Mucosa of gallbladder (tissue), 1 donor: ENCODE measurements around the gene PDHX. TPM values are rescaled to one million over a fixed set of nuclear protein-coding genes. Genes with fewer than 3 reads are reported as not detected.
"Not testable (repeated sequence)": the region's sequence is repeated elsewhere in the genome, so short reads cannot be mapped to it uniquely, and the experiment has no call there.

Experiments used
- DNase-seq: peaks from one replicate; pipeline ENCODE4 v3.0.0-alpha.2; 2020; ENCODE audit warnings: low spot score
- total RNA-seq: library from RNA; stranded (reverse); gene quantifications from one replicate; pipeline ENCODE4 v1.2.1, GENCODE V29; 2021
- donor health status: DM: no; HTN: no; CAD: no.

Gene PDHX
- total RNA-seq, 1 donor from 2014 or later = 40.4 TPM

DNA sequence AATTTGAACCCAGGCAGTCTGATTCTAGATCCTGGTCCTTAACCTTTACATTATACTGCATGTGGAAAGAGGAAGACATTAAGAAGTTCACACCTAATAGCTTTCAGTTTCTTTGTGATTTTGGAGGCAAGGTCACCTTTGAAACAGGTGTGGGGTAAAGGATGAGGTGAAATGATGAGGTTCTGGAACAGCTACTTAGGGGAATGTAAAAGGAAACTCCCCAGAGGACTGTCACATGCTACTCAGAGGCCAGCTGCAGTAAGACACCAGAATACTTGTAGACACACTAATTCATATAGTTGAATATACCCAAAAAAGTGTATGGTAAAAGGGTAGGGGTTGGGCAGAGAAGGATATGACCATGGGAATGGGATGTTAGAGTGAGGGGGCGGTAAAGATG, 5.6 kb upstream of the PDHX start:
- DNase-seq = no peak

GRCh38 chr11:34911676-34912075, 4.7 kb upstream of the PDHX start:
- DNase-seq = no peak

GRCh38 chr11:34913556-34913955, 2.9 kb upstream of the PDHX start:
- not testable (repeated sequence) for DNase-seq

DNA sequence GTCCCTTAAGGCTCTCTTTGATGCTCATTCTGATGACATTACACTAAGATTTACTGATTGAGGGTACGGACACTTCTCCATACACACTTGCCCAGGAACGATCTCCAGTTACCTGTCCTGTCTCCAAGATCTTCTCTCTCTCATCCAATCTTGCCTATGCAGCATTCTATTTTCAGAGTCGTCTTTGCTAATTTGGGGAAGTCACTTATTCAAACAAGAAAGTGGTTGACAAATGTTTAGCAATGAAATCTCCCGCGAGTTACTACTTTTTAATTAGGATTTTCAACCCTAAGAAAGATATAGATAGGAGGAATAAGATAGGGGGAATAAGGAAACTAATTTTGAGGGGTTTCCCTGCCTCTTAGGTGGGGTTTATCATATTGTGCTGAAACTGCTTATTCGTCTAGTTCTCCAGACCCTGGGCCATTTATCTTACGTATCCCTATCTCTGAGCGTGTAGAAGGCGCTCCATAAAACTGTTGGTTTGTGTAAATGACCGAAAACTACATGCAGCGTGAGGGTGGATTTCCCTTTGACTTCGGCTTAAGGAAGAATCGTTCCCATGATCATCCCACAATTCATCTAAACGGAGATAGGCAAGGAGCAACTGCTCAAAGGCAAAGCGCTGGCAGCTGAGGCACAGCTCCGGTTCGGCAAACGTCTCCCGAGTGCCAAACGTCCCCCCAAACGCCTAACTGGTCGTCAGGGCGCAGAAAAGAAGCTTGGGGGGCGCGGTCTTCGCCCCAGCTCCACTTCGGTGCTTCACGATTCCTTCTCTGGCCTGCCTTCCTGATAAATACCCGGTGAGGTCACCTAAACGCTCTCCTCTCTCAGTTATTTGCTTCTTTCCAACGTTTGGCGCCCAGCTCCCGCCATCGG, 1.0 kb upstream of the PDHX start:
- no peak for DNase-seq

DNA sequence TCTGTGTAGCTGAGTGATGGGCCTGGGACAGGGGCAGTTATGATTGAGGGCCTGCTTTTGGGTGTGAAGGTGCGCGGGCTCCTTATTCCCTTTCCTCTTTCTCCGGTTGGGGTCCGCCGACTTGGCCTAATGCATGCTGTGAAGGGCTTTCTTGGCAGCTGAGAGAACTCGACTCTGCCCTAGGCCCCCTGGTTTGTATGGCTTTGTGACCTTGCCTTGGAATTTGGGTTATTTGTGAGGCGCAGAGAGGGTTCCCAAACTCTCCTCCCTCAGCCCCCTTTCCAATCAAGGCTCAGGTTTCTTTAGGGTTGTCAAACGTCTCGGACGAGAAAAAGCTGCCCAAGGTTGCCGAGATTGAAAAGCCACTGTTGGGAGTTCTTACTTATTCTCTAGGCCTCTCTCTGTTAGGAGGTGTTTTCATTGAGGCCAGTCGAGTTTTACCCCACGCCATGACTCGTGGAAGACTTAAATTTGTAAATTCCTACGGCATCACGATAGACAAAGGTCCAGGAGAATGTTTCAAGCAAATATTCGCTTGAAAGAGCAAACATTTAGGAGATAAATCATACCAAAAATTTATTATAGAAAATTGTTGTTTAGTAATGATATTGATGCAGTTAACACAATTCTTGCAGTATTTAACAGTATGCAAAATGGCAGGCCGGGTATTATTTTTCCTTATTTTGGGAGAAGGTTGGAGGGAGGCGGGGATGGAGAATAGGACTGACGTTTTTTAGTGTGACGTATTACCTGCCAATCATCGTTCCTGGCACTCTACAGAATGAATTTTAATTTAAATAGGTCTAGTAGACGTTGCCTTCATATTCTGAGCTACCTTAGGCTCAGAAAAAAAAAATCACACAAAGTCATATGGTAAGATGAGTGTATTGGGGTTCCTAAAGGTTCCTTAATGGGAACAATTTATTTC, 689 bp downstream of the PDHX start:
- no peak for DNase-seq

- DNase-seq = no peak
These were observed 4.7 kb downstream of the PDHX start for GRCh38 chr11:34921156-34921555.

GRCh38 chr11:34924714-34925113, 8.3 kb downstream of the PDHX start:
- DNase-seq = no peak

DNA sequence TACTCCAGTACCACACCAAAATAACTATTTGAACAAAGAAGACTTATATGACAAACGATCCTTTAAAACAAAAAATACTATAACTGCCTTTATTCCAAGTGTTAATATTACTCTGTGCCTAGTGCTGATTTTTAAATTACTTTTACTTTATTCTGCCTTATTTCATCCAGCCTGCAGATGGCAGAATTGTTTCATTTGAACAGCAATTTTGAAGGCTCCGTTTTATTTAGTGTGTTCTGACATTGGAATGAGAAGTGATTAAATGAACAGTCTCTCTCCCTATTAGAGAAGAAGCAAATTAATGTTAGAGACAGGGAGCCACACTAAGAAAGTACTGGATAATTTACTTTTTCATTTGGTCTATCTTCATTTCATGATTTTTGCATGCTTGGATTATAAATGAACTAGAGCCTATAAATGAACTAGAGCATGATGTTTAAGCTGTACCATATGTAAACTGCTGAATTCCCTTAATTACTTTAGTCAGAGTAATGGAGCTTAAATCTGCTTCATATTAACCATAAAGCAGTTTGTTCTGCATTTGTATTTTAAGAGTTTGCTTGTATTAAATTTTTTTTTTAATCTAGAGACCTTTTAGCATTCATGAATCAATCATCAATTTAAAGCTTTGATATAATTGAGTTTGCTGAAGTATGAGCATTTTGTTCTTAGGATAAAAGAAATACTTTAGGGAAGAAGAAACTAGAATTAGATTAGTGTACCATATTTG, 9.8 kb downstream of the PDHX start:
- no peak for DNase-seq

GRCh38 chr11:34926831-34927132, 10.4 kb downstream of the PDHX start:
- DNase-seq = no peak

- no peak for DNase-seq
These were observed 12.0 kb downstream of the PDHX start for GRCh38 chr11:34928268-34928959.

DNA sequence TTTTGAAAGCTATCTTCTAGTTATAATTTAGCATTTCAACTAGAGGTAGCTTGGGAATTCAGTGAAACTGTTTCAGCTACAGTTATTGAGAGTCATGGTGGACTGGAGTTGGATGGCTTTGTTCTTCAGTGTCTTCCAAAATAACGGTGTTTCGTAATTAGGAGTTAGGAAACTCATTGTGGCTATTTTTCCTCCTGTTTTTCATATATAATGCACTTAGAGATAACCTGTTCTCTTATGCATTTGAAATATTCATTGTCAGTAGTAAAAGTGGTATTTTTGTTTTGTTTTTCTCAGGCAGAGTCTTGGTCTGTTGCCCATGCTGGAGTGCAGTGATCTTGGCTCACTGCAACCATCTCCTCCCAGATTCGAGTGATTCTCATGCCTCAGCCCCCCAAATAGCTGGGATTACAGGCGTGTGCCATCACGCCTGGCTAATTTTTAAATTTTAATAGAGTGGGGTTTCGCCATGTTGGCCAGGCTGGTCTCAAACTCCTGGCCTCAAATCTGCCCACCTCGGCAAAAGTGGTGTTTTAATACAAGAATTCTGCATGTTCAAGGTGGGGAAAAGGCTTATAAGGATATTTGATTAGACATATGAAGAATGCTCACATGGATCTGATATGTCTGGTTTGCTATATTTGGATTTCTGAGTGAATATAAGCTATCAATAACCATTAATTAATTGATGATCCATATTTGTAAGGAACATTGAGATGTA, 12.7 kb downstream of the PDHX start:
- no peak for DNase-seq

DNA sequence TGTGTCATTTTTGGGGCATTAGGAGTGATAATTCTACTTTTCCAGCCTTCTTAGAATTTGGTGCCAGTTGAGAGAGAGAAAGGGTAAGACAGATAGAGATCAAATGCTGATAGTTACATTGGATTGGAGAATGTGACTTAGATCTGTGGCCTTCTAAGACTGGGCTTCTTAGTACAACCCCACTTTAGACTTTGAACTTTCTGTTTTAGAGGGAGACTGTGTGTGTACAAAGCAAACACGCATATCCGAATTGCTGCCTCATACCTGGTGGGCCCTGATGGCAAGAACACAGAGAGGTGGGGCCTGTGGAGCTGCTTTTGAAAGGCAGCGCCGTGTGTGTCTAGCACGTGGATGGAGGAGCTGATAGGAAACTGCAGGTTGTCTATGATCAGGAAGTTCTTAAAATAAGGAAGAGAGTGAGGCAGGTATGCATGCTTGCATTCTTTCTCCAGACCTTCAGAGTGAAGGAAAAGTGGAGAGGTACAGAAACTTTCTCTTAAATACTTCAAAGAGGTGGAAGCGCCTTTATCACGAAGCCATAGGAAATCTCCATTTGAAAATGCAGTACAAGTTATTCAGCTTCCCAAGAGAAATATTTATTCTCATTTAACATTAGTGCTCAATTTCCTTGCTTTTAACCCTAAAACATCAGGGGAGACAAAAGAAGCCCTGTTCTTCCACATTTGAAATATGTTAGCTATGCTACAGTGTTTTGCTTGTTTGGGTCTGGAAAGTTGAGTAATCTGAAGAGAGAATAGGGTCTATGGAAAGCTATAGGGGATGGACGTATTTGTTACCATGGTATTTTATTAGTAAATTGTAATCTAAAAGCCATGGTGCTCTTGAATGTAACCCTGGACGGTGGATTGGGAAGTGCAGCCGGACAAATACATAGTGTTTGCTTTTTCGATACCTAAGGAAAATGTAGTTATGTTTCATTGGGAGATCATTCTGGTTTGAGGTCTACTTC, 13.7 kb downstream of the PDHX start:
- DNase-seq = peak; percentile 64

DNA sequence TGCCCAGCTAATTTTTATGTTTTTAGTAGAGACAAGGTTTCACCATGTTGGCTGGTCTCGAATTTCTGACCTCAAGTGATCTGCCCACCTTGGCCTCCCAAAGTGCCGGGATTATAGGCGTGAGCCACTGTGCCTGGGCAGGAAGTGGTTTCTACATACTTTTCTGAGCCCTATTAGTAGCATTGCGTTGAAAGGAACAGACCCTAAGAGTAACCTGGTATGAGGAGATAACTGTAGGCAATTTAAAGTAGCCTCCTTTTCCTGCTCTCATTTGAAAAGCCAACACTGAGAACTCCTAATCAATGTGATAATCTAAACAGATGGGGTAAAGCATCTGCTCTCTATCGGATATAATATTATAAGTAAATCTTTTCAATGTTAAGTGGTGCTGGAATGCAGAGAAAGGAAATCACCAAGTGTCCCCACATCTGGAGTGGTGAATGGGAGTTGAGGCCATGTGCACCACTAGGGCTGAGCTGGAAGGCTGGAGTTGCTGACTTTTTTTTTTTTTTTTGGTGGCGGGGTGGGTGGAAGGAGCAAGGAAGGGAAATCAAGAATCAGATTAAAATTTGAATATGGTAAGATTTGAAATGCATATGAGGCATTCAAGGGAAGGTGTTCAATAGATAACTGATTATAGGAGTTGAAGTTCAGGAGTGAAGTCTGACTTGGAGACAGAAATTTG, 20.7 kb downstream of the PDHX start:
- DNase-seq = no peak

DNA sequence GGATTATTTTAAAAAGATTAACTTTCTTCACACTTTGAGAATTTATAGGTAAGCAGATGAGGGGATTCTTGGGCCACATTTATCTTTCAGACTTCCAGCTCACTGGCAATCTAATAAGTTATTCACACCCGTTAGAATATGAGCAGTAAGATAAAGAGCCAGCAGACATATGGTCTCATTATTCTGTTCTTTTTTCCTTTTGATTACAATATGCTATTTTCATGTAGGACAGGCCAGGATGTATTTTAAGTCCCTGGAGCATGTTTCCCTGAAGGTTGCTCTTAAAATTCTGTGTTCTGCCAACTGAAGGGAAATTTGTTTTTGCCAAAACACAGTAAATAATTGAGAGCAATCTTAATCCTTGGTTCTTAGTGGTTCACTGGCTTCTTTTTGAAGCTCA, 22.2 kb downstream of the PDHX start:
- no peak for DNase-seq

GRCh38 chr11:34940026-34940677, 23.7 kb downstream of the PDHX start:
- no peak for DNase-seq

- no peak for DNase-seq
These were observed 25.3 kb downstream of the PDHX start for GRCh38 chr11:34941688-34942087.

DNA sequence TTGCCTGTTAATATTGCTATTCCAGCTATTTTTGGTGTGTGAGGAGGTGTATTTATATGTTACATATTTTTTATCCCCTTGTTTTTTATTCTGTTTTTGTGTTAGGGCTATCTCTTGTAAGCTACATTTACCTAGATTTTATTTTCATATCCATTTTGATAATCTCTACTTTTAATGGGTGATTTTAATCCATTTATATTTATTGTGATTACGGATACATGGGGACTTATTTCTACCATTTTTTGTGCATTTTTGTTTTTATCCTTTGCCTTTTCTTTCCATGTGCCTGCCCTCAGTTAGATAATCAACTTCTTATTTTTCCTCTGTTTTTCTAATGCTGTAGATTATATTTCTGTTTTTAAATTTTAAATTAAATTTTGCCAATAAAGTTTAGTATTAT, 28.3 kb downstream of the PDHX start:
- DNase-seq = no peak

DNA sequence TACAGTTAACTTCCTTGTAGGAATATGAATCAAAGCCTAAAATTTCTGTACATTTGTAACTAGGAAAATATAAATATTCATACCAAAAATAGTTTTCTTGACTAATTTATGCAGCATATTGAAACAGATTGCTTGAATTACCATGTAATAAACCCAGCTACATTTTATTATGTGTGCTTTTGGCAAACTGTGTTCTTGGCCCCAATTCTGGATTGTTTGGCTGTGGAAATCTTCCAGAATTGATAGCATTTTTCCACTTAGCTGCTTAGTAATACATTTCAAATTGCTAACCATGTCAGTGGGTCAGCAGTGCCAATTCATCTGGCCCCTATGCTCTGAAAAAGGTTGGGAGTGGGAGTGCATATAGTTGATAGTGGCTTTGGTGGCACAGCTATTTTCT, 32.3 kb downstream of the PDHX start:
- no peak for DNase-seq

DNA sequence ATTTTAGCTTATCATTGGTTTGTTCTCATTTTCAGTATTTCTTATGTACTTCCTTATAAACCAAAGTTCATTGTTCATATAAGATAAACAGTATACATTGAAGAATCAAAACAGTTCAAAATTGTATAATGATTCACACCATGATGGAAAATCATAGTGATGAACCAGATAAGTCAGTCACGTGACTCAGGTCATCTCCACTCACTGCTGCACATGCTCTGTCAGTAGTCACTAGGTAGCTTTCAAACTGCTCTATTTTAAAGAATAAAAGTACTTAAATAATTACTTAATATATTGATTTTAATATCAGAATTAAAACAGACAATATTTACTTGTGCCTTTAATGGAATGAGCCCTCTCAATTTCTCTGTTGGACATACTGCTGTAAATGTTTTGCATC, 37.5 kb downstream of the PDHX start:
- no peak for DNase-seq
